ENCODE data around the gene SLC19A1. TPM values are rescaled to one million over a fixed set of nuclear protein-coding genes. Genes with fewer than 3 reads are reported as not detected.
"Not testable (repeated sequence)": the region's sequence is repeated elsewhere in the genome, so short reads cannot be mapped to it uniquely, and the experiment has no call there.

SLC19A1 gene
- total and polyA plus RNA-seq, 4 donors: 9.0 to 37.2 (median 21.1) TPM

- Histone ChIP-seq H3K27ac (ENCODE audit: low read depth, low read length) (no peak overlapping the region), H3K27me3 (ENCODE audit: control insufficient read depth, insufficient read depth, low read length) (no peaks in the 10 kb centered on the region), H3K4me3 (ENCODE audit: low read depth, low read length) (no peak overlapping the region), H3K36me3 (ENCODE audit: control insufficient read depth, insufficient read depth, low read length) (peaks cover 90% of the 10 kb centered on the region), H3K9me3 (ENCODE audit: control insufficient read depth, insufficient read depth, low read length) (no peaks in the 10 kb centered on the region), H3K4me1 (ENCODE audit: control insufficient read depth, insufficient read depth, low read length) (peaks cover 19% of the 10 kb centered on the region)
- WGBS (ENCODE audit: insufficient coverage): 81% methylated on average over 20 of the region's 20 CpGs
- no peak for DNase-seq (ENCODE audit: low read depth in 4 of 6, low spot score in 6 of 6)
These were observed 13.1 kb downstream of the SLC19A1 start for GRCh38 chr21:45528981-45529784.

- no peak overlapping the region for H3K27ac ChIP-seq (ENCODE audit: low read depth, low read length)
These were observed 14.1 kb downstream of the SLC19A1 start for GRCh38 chr21:45528028-45528705.

GRCh38 chr21:45527151-45527999 lies 14.9 kb downstream of the SLC19A1 start:
- H3K36me3 ChIP-seq (ENCODE audit: control insufficient read depth, insufficient read depth, low read length): peaks cover 89% of the 10 kb centered on the region
- not testable (repeated sequence) for DNase-seq (ENCODE audit: low read depth in 4 of 6, low spot score in 6 of 6)

More at GRCh38 chr21:45528028-45528705, 14.1 kb downstream of the SLC19A1 start:
- Histone ChIP-seq H3K9me3 (ENCODE audit: control insufficient read depth, insufficient read depth, low read length) (no peaks in the 10 kb centered on the region), H3K36me3 (ENCODE audit: control insufficient read depth, insufficient read depth, low read length) (peaks cover 88% of the 10 kb centered on the region), H3K4me3 (ENCODE audit: low read depth, low read length) (no peak overlapping the region), H3K4me1 (ENCODE audit: control insufficient read depth, insufficient read depth, low read length) (peaks cover 9% of the 10 kb centered on the region), H3K27me3 (ENCODE audit: control insufficient read depth, insufficient read depth, low read length) (no peaks in the 10 kb centered on the region)
- no peak for DNase-seq (ENCODE audit: low read depth in 4 of 6, low spot score in 6 of 6)
- 93% methylated on average over 12 of the region's 18 CpGs for WGBS (ENCODE audit: insufficient coverage)

GRCh38 chr21:45525910-45526306 lies 16.3 kb downstream of the SLC19A1 start:
- peaks cover 5% of the 10 kb centered on the region for H3K4me1 ChIP-seq (ENCODE audit: control insufficient read depth, insufficient read depth, low read length)
- H3K4me3 ChIP-seq (ENCODE audit: low read depth, low read length): no peak overlapping the region
- 95% methylated on average over 6 of the region's 11 CpGs for WGBS (ENCODE audit: insufficient coverage)
- H3K9me3 ChIP-seq (ENCODE audit: control insufficient read depth, insufficient read depth, low read length): peaks cover 3% of the 10 kb centered on the region
- peaks cover 76% of the 10 kb centered on the region for H3K36me3 ChIP-seq (ENCODE audit: control insufficient read depth, insufficient read depth, low read length)
- no peaks in the 10 kb centered on the region for H3K27me3 ChIP-seq (ENCODE audit: control insufficient read depth, insufficient read depth, low read length)
- H3K27ac ChIP-seq (ENCODE audit: low read depth, low read length): no peak overlapping the region
- DNase-seq (ENCODE audit: low read depth in 4 of 6, low spot score in 6 of 6): no peak

More at GRCh38 chr21:45527151-45527999, 14.9 kb downstream of the SLC19A1 start:
- WGBS (ENCODE audit: insufficient coverage): 91% methylated on average over 17 of the region's 19 CpGs
- not testable (repeated sequence) for H3K27me3 ChIP-seq (ENCODE audit: control insufficient read depth, insufficient read depth, low read length); H3K9me3 ChIP-seq (ENCODE audit: control insufficient read depth, insufficient read depth, low read length); H3K4me1 ChIP-seq (ENCODE audit: control insufficient read depth, insufficient read depth, low read length); H3K27ac ChIP-seq (ENCODE audit: low read depth, low read length); H3K4me3 ChIP-seq (ENCODE audit: low read depth, low read length)

- no peak overlapping the region for H3K27ac ChIP-seq (ENCODE audit: low read depth, low read length)
- no peak for DNase-seq (ENCODE audit: low read depth in 4 of 6, low spot score in 6 of 6)
- peaks cover 5% of the 10 kb centered on the region for H3K4me1 ChIP-seq (ENCODE audit: control insufficient read depth, insufficient read depth, low read length)
- no peak overlapping the region for H3K4me3 ChIP-seq (ENCODE audit: low read depth, low read length)
- WGBS (ENCODE audit: insufficient coverage): 89% methylated on average over 28 of the region's 29 CpGs
- no peaks in the 10 kb centered on the region for H3K27me3 ChIP-seq (ENCODE audit: control insufficient read depth, insufficient read depth, low read length)
- peaks cover 3% of the 10 kb centered on the region for H3K9me3 ChIP-seq (ENCODE audit: control insufficient read depth, insufficient read depth, low read length)
- H3K36me3 ChIP-seq (ENCODE audit: control insufficient read depth, insufficient read depth, low read length): peaks cover 71% of the 10 kb centered on the region
These were observed 16.9 kb downstream of the SLC19A1 start for GRCh38 chr21:45525153-45525909.

- H3K27ac ChIP-seq (ENCODE audit: low read depth, low read length): no peak overlapping the region
- DNase-seq (ENCODE audit: low read depth in 4 of 6, low spot score in 6 of 6): no peak
- peaks cover 3% of the 10 kb centered on the region for H3K9me3 ChIP-seq (ENCODE audit: control insufficient read depth, insufficient read depth, low read length)
- H3K36me3 ChIP-seq (ENCODE audit: control insufficient read depth, insufficient read depth, low read length): peaks cover 65% of the 10 kb centered on the region
- no peak overlapping the region for H3K4me3 ChIP-seq (ENCODE audit: low read depth, low read length)
- 97% methylated on average over 10 of the region's 11 CpGs for WGBS (ENCODE audit: insufficient coverage)
- no peaks in the 10 kb centered on the region for H3K27me3 ChIP-seq (ENCODE audit: control insufficient read depth, insufficient read depth, low read length)
- peaks cover 5% of the 10 kb centered on the region for H3K4me1 ChIP-seq (ENCODE audit: control insufficient read depth, insufficient read depth, low read length)
These were observed 17.5 kb downstream of the SLC19A1 start for GRCh38 chr21:45524756-45525152.

- 63% methylated on average over 12 of the region's 16 CpGs for WGBS (ENCODE audit: insufficient coverage)
- no peak for DNase-seq (ENCODE audit: low read depth in 4 of 6, low spot score in 6 of 6)
- Histone ChIP-seq H3K4me3 (ENCODE audit: low read depth, low read length) (no peak overlapping the region), H3K27me3 (ENCODE audit: control insufficient read depth, insufficient read depth, low read length) (no peaks in the 10 kb centered on the region), H3K4me1 (ENCODE audit: control insufficient read depth, insufficient read depth, low read length) (peaks cover 5% of the 10 kb centered on the region), H3K36me3 (ENCODE audit: control insufficient read depth, insufficient read depth, low read length) (peaks cover 54% of the 10 kb centered on the region), H3K27ac (ENCODE audit: low read depth, low read length) (no peak overlapping the region), H3K9me3 (ENCODE audit: control insufficient read depth, insufficient read depth, low read length) (peaks cover 9% of the 10 kb centered on the region)
These were observed 18.7 kb downstream of the SLC19A1 start for GRCh38 chr21:45523411-45524101.

GRCh38 chr21:45522986-45523385 lies 19.3 kb downstream of the SLC19A1 start:
- Histone ChIP-seq H3K36me3 (ENCODE audit: control insufficient read depth, insufficient read depth, low read length) (peaks cover 48% of the 10 kb centered on the region), H3K4me1 (ENCODE audit: control insufficient read depth, insufficient read depth, low read length) (peaks cover 5% of the 10 kb centered on the region), H3K4me3 (ENCODE audit: low read depth, low read length) (no peak overlapping the region), H3K9me3 (ENCODE audit: control insufficient read depth, insufficient read depth, low read length) (peaks cover 12% of the 10 kb centered on the region), H3K27ac (ENCODE audit: low read depth, low read length) (no peak overlapping the region), H3K27me3 (ENCODE audit: control insufficient read depth, insufficient read depth, low read length) (no peaks in the 10 kb centered on the region)
- no peak for DNase-seq (ENCODE audit: low read depth in 4 of 6, low spot score in 6 of 6)
- 100% methylated on average over 5 of the region's 6 CpGs for WGBS (ENCODE audit: insufficient coverage)

Data from spinal cord (tissue), 10 donors.